ENCODE results near the gene CALCOCO1.

Gene CALCOCO1

DNA sequence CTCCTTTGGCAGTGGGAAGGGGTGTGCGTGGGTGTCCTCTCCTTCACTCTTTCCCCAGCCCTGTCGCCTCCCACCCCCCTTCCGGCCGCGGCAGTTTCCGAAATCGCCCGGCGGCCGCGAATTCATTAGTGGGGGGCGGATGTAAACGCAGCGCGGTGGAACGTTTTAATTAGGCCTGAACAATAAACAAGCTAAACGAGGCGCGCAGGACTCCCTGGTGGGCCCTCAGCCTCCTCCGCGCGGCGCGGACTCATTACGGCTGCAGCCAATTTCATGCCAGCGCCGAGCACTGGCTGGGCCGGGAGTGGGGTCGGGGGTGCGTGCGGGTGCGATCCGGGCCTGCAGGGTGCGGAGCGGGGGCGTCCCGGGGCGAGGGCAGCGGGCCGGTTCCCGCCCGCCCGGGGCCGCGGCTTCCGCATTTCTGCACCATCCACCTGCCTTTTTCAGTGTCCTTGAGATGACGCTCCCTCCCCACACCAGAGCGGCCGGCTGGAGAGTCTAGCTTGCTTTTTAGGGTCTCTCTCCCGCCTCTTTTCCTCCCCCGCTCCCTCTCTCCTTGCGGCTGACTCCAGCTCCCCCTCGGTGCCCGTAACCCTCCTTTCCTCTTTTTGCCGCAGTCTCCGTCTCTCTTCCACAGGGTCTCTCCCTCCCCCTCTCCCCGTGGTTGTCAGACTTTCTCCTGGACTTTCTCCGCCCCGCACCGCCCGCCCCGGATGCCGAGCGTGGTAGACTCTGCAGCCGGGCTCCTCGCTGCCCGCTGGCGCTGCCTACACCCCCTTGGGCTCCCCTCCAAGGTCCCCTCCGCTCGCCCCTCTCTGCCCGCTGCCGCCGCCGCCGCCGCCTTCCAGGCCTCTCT, 24.3 kb upstream of the CALCOCO1 start, which contains the start of gene CISTR:
Gene CISTR, minus strand, starts transcription at position 644 of the 856 bp plus-strand sequence.
- no peak for FAIRE-seq

DNA sequence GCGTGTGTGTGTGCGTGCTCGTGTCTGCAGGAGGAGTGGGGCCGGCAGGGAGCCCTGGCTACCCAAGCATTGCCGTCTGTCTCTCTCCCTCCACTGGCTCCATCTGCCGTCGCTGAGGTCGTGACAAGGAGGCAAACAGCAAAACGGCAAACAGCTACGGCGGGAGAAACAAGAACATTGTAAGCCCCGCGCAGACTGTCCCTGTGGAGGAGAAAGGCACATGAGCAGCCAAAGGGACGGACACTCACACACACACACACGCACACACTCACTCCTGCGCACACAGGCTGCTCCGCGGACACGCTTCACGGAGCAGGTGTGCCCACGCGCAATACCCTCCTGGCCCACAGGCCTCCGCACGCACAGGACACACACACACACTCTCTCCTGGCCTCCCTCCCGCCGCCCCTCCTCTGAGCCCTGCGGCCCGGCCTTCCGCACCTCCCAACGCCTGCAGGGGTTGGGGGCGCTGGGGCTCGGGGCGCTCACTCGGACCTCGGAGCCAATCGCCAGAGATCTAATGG, 23.6 kb upstream of the CALCOCO1 start:
- no peak for FAIRE-seq

- FAIRE-seq = no peak
Measured at GRCh38 chr12:53749986-53750811, 22.9 kb upstream of the CALCOCO1 start.

DNA sequence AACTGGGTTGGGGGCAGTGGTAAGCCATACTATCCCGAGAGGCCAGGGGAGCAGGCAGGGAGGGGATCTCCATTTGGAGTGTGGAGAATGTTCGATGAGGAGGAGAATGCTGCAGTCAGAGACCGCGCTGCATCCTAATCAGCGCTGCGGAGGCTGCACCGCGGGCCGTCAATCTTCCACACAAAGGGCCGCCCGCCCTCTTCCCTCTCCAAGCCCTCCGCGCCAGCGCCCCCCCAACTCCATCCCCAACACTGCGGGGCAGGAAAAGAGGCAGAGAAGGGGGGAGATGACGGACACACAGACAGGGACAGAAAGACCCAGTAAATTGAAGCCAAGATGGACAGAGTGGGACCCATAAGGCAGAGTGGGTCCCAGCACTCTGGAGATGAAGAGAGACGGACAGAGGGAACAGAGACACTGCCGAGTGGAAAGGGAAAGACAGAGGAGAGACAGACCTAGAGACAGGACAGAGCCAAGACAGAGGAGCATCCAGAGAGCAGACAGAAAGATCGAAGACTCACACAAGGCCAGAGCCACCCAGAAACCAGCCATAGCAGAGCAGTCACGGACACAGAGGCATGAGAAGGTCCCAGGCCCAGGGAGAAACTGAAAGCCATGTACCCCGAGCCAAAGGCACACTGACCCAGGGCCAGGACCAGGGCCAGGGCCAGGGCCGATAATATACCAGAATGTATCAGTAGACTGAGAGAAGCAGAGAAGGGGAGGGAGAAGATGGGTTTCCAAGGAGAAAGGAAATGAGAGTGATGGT, 21.0 kb upstream of the CALCOCO1 start:
- no peak for FAIRE-seq

- no peak for FAIRE-seq
Measured at GRCh38 chr12:53747095-53747494, 19.8 kb upstream of the CALCOCO1 start.

DNA sequence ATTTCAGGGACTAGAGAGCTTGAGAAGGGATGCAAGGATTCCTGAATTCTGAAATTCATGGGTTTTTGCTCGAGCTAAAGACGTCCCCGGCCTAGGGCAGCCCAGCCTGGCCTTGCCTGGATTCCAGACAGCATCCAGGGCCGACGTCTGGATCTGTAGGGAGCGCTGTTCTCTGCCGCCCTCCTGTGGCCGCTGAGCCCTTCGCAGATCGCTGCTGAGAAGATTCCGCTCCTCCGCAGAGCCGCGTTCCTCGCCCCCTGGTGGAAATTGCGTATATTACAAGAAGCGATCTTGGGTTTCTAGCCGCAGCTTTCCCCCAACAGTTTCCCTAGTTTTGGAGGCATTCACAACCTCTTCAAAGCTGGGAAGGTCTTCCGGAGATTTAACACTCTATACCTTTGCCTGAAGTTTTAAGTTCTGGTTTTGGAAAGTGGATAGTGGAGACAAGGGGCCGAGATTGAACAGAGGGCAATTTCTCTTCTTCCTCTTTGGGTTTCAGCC, 19.4 kb upstream of the CALCOCO1 start:
- FAIRE-seq = peak; percentile 34

GRCh38 chr12:53744751-53745150, 17.5 kb upstream of the CALCOCO1 start:
- FAIRE-seq = no peak

DNA sequence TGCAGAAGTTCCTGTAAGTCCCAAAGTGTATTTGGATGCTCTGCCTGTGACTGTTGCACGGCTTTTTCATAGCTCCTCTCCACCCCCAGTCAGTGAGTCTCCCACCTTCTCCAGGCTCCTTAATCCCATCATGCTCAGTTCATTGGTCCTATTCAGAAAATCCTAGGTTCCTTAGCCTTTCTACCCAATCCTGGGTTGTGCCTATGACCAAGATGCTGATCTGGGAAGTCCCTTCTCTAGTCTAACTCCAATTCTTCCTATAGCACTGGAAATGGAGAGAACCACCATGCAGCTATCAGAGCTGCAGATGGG, 16.8 kb upstream of the CALCOCO1 start:
- FAIRE-seq = no peak

GRCh38 chr12:53743266-53744129, 16.2 kb upstream of the CALCOCO1 start:
- no peak for FAIRE-seq

DNA sequence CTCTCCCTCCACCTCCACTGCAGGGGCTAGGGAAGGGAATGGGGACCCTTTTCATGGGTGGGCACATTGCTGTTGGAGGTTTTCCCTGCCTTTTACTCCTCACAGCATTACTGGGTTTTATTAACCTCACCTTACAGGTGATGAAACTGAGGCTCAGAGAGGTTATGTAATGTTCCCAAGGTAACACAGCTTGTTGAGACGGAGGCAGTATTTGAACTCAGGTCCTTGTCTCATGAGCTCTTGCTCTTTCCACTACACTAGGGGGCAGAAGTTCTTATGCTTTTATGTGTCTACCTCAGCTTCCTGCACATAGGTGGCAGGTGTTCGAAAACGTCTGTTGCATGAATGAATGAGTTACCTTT, 12.9 kb upstream of the CALCOCO1 start:
- no peak for FAIRE-seq

- FAIRE-seq = no peak
Measured at GRCh38 chr12:53739214-53740129, 12.2 kb upstream of the CALCOCO1 start.

DNA sequence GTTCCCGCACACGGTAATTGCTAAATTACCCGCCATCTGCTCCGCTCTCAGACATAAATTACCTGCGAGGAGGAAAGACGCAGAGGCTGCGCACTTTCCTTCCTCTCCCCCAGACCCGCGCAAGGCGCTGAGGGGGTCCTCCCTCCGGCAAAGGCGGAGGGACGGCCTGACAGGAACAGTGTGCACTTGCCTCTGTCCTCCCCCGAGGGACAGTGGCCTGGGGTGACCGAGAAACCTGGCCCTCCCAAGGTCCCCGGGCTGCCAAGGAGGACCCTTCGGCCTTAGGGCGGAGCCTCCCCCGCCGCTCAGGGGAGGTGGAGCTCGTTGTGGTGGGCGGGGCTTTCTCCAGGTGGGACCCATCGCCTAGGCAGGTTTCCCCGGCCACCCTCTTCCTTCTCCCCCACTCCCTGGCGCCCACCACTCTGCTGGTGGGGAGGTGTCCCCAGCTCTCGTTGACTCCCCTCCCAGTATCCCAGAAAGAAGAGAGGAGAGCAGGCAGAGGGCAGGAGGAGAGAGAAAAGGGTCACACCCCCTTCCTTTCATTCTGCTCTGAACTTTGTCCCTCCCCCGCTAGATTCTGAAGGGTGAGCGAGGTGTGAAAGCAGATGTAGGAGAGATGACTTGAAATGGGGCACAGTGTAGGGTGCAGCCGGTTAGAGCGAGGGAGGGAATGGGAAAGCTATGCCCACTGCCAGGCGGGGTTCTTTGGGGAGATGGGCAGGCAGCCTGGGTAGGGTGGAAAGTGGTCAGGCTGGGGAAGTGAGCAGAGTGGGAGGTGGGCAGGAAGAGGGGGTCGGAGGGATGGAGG, 11.4 kb upstream of the CALCOCO1 start:
- FAIRE-seq = no peak

DNA sequence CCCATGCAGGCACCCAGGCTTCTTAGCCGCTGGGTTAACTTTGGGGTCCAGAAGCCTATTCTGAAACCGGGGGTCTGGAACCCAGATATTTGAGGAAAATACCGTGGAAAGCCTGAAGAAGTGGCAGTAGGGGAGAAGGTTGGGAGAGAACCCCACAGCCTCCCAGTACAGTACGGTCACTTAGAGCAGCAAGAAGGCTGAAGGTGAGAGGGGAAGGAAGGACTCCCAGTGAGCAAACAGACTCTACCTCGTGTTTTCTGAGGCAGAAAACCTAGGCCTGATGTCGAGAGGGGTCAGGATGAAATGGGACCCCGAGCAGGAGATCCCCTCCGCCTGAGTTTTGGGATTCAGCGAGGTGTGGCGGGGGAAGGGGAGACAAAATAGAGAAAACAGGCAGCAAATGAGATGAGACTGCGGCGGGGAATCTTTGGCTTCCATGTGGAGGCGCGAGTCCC, 10.7 kb upstream of the CALCOCO1 start:
- FAIRE-seq = no peak

DNA sequence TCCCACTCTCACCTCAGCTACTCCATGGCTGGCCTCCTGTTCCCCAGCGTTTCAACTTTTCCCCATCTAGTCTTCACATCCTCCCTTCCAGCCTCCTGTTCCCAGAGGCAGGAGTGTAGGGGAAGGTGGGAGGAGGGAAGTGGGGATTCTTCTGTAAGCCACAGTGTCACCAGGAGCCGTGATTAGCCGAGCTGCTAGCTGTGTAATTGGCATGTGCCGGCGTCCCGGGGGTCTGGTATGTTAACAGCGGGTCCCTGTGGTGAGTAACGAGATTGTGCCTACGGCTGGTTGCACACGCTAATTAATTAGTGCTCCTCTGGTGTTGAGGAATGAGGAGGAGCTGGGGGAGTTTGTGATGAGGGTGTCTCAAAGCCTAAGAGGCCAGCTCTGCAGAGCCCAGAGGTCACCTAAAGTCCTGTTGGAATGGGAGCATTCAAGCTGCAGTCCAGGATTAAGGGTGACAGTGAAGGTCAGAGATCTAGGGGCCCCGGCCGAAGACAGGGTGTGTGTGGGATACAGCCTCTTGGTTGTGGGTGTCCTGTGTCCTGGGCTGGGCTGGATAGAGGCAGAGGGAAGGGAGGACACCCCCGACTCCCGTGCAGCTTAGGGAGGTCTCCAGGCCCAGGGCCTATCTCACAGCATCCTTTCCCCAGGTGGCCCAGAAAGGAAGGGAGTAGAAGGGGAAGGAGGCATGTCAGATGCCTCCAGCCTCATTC, 10.0 kb upstream of the CALCOCO1 start:
- FAIRE-seq = no peak

GRCh38 chr12:53736592-53736991, 9.3 kb upstream of the CALCOCO1 start:
- FAIRE-seq = no peak

GRCh38 chr12:53735556-53735955, 8.3 kb upstream of the CALCOCO1 start:
- no peak for FAIRE-seq

DNA sequence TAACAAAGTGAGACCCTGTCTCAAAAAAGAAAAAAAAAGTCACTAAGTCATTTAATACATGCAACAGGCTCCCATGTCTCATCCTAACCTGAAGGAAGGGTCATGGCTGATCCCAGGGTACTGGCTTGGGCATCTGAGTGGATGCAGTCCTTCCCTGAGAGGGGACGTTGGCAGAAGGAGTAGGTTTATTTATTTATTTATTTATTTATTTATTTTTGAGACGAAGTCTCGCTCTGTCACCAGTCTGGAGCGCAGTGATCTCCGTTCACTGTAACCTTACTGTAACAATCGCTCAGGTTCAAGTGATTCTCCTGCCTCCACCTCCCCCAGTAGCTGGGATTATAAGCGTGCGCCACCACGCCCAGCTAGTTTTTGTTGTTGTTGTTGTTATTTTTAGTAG, 7.2 kb upstream of the CALCOCO1 start:
- no peak for FAIRE-seq

DNA sequence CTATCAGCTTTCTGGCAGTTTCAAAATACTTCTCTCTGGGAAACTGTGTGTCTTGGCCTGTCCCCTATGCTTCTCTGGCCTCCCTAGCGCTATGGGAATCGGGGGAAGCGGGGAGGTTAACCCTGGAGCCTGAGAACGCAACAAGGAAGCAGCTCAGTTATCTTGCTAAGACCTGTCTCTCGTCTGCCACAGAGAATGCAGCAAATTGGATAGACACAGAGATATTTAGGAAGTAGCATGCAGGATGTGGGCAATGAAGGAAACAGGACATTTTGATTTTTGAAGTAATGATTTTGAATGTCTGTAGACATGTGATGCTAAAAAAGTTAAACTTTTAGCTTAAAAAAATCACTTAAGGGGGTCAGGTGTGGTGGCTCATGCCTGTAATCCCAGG, 6.6 kb upstream of the CALCOCO1 start:
- no peak for FAIRE-seq

All from A204.1 (cell line).